Activated B cell treated with CpG ODN at 0.5 μM for 24 hours (primary cell): Measurements from ENCODE around the gene EFNA5. TPM values are rescaled to one million over a fixed set of nuclear protein-coding genes. Genes with fewer than 3 reads are reported as not detected.

ENCODE experiments used
- ATAC-seq: fragments of 200-7000 bp; cut with Tn5 transposase; one replicate; pipeline ENCODE4 v1.10.0; 2021; ENCODE audit warnings: low read depth, mild to moderate bottlenecking, moderate library complexity
- CTCF ChIA-PET: fragments of 350-600 bp; sonication (Branson Sonifier 250); formaldehyde crosslinking; loops from one replicate; lab custom pipeline; 2021; ENCODE audit warnings: antibody characterized with exemption; lab: Charles Lee
- POLR2A ChIA-PET: fragments of 350-600 bp; sonication (Branson Sonifier 250); formaldehyde crosslinking; loops from one replicate; lab custom pipeline; 2021; ENCODE audit warnings: antibody characterized with exemption; lab: Charles Lee
- DNase-seq: peaks from one replicate; pipeline ENCODE4 v3.0.0; 2022
- H3K27ac Mint-ChIP-seq: one replicate; pipeline ENCODE4 v1.8.0; 2020; ENCODE audit warnings: mixed read lengths
- H3K27me3 Mint-ChIP-seq: one replicate; pipeline ENCODE4 v1.8.0; 2021; ENCODE audit warnings: mixed read lengths
- H3K36me3 Mint-ChIP-seq: one replicate; pipeline ENCODE4 v1.8.0; 2021; ENCODE audit warnings: low read depth, mixed read lengths
- H3K4me1 Mint-ChIP-seq: one replicate; pipeline ENCODE4 v1.8.0; 2021; ENCODE audit warnings: mixed read lengths
- H3K4me3 Mint-ChIP-seq: one replicate; pipeline ENCODE4 v1.8.0; 2020; ENCODE audit warnings: mild to moderate bottlenecking, mixed read lengths
- H3K9me3 Mint-ChIP-seq: one replicate; pipeline ENCODE4 v1.8.0; 2020; ENCODE audit warnings: mixed read lengths
- CTCF ChIP-seq: fragments of 200-600 bp; IDR thresholded peaks from one replicate; pipeline ENCODE4 v1.8.0; 2022; ENCODE audit warnings: antibody characterized with exemption, mild to moderate bottlenecking
- intact Hi-C: fragments of 100-400 bp; cut with micrococcal nuclease; formaldehyde crosslinking; loops from one replicate; pipeline ENCODE4 v1.15.1; 2024
- total RNA-seq: library from RNA; stranded (reverse); gene quantifications from 2 replicates; pipeline ENCODE4 v1.2.3, GENCODE V29; 2022

The EFNA5 gene
- total RNA-seq, 1 donor from 2014 or later = not detected

GRCh38 chr5:107529618-107530017 is 141.1 kb downstream of the EFNA5 start:
- no peaks in the 10 kb centered on the region for H3K9me3 Mint-ChIP-seq
- ChIA-PET CTCF (no interaction called here), POLR2A (no interaction called here)
- H3K4me1 Mint-ChIP-seq = no peaks in the 10 kb centered on the region
- no peak for TF ChIP-seq CTCF
- no peak for ATAC-seq
- H3K36me3 Mint-ChIP-seq = no peaks in the 10 kb centered on the region
- peaks cover 11% of the 10 kb centered on the region for H3K27me3 Mint-ChIP-seq
- H3K27ac Mint-ChIP-seq = no peak overlapping the region
- intact Hi-C loops = no loop called here
- H3K4me3 Mint-ChIP-seq = no peak overlapping the region
- DNase-seq = no peak

GRCh38 chr5:107526270-107526937 is 144.3 kb downstream of the EFNA5 start:
- H3K27me3 Mint-ChIP-seq = no peaks in the 10 kb centered on the region
- no peak for ATAC-seq
- intact Hi-C loops = no loop called here
- no peaks in the 10 kb centered on the region for H3K4me1 Mint-ChIP-seq
- H3K4me3 Mint-ChIP-seq = no peak overlapping the region
- ChIA-PET POLR2A (no interaction called here), CTCF (no interaction called here)
- DNase-seq = no peak
- no peak for TF ChIP-seq CTCF
- H3K36me3 Mint-ChIP-seq = no peaks in the 10 kb centered on the region
- H3K27ac Mint-ChIP-seq = no peak overlapping the region
- no peaks in the 10 kb centered on the region for H3K9me3 Mint-ChIP-seq

GRCh38 chr5:107524111-107524510 is 146.6 kb downstream of the EFNA5 start:
- no peak for ATAC-seq
- Mint-ChIP-seq H3K27me3 (no peaks in the 10 kb centered on the region), H3K36me3 (no peaks in the 10 kb centered on the region), H3K4me1 (no peaks in the 10 kb centered on the region), H3K9me3 (no peaks in the 10 kb centered on the region), H3K27ac (no peak overlapping the region), H3K4me3 (no peak overlapping the region)
- ChIA-PET POLR2A (no interaction called here), CTCF (no interaction called here)
- intact Hi-C loops = no loop called here
- DNase-seq = no peak
- no peak for TF ChIP-seq CTCF

GRCh38 chr5:107523029-107523680 is 147.6 kb downstream of the EFNA5 start:
- H3K9me3 Mint-ChIP-seq = no peaks in the 10 kb centered on the region
- DNase-seq (no peak), ATAC-seq (no peak)
- intact Hi-C loops = no loop called here
- no peaks in the 10 kb centered on the region for H3K27me3 Mint-ChIP-seq
- TF ChIP-seq CTCF = no peak
- no peaks in the 10 kb centered on the region for H3K36me3 Mint-ChIP-seq
- POLR2A ChIA-PET = no interaction called here
- CTCF ChIA-PET = no interaction called here
- H3K27ac Mint-ChIP-seq = no peak overlapping the region
- H3K4me1 Mint-ChIP-seq = no peaks in the 10 kb centered on the region
- H3K4me3 Mint-ChIP-seq = no peak overlapping the region

- TF ChIP-seq CTCF = no peak
- ChIA-PET POLR2A (no interaction called here), CTCF (no interaction called here)
- H3K27me3 Mint-ChIP-seq = no peaks in the 10 kb centered on the region
- H3K27ac Mint-ChIP-seq = no peak overlapping the region
- H3K36me3 Mint-ChIP-seq = no peaks in the 10 kb centered on the region
- no peak for DNase-seq
- H3K9me3 Mint-ChIP-seq = no peaks in the 10 kb centered on the region
- intact Hi-C loops = no loop called here
- no peaks in the 10 kb centered on the region for H3K4me1 Mint-ChIP-seq
- ATAC-seq = no peak
- no peak overlapping the region for H3K4me3 Mint-ChIP-seq
These were observed 148.3 kb downstream of the EFNA5 start for GRCh38 chr5:107522456-107522855.
